Epithelial cell of alveolus of lung (primary cell): ENCODE data around the gene CDK3. TPM values are rescaled to one million over a fixed set of nuclear protein-coding genes. Genes with fewer than 3 reads are reported as not detected.

ENCODE experiments used
- total RNA-seq: library from RNA; depleted of rRNA; stranded (reverse); fragments of >200 nt; gene quantifications from 2 replicates; pipeline ENCODE4 v1.2.1, GENCODE V29; 2015

Gene CDK3
- 0.78 and 3.7 TPM in 2 replicates for total RNA-seq

GRCh38 chr17:76000755-76001521 lies at the start of gene CDK3:
Gene CDK3, plus strand, starts transcription at chr17:76000855. Its CDS starts 571 bp downstream, at chr17:76001426.

GRCh38 chr17:75978938-75979704 lies 21.5 kb upstream of the CDK3 start, which contains the start of the genes ACOX1 and TEN1:
Gene ACOX1, minus strand, starts transcription at chr17:75979166. Its CDS starts 93 bp downstream, at chr17:75979073.
Gene TEN1, plus strand, starts transcription at chr17:75979240. Its CDS starts 6,953 bp downstream, at chr17:75986193.

GRCh38 chr17:76027159-76027839 lies 26.6 kb downstream of the CDK3 start, which contains the start of gene EVPL:
Gene EVPL, minus strand, starts transcription at chr17:76027306. Its CDS starts 108 bp downstream, at chr17:76027198.

Other genes with a start within 250 kb of the CDK3 start
- gene GALK1, start 235.7 kb upstream of the CDK3 start, total RNA-seq, result 51.7 and 54.4 TPM in 2 replicates
- 13.3 and 38.2 TPM in 2 replicates for gene UNK, start 216.0 kb upstream of the CDK3 start, total RNA-seq
- gene UNC13D, start 156.5 kb upstream of the CDK3 start, total RNA-seq, result 0.48 and 4.1 TPM in 2 replicates
- 36.0 and 60.9 TPM in 2 replicates for gene WBP2, start 145.5 kb upstream of the CDK3 start, total RNA-seq
- gene TRIM47, start 122.3 kb upstream of the CDK3 start, total RNA-seq, result 13.4 and 24.3 TPM in 2 replicates
- 27.2 and 30.4 TPM in 2 replicates for gene TRIM65, start 103.9 kb upstream of the CDK3 start, total RNA-seq
- 26.5 and 28.3 TPM in 2 replicates for gene MRPL38, start 96.0 kb upstream of the CDK3 start, total RNA-seq
- gene FBF1, start 59.8 kb upstream of the CDK3 start, total RNA-seq, result 4.4 and 7.1 TPM in 2 replicates
- 25.2 and 25.7 TPM in 2 replicates for gene ACOX1, start 21.7 kb upstream of the CDK3 start, total RNA-seq
- gene TEN1, start 21.6 kb upstream of the CDK3 start, total RNA-seq, result 18.2 and 19.6 TPM in 2 replicates
- gene EVPL, start 26.5 kb downstream of the CDK3 start, total RNA-seq, result 0.16 and 0.26 TPM in 2 replicates
- gene SRP68, start 71.7 kb downstream of the CDK3 start, total RNA-seq, result 32.8 and 53.5 TPM in 2 replicates
- gene GALR2, start 73.9 kb downstream of the CDK3 start, total RNA-seq, result 0.16 TPM in 1 of 2 replicates, not detected in the other
- gene ZACN, start 78.3 kb downstream of the CDK3 start, total RNA-seq, result not detected in 2 replicates
- 39.0 and 57.3 TPM in 2 replicates for gene EXOC7, start 102.9 kb downstream of the CDK3 start, total RNA-seq
- not detected in 2 replicates for gene FOXJ1, start 140.4 kb downstream of the CDK3 start, total RNA-seq
- 1.0 and 2.1 TPM in 2 replicates for gene RNF157, start 239.6 kb downstream of the CDK3 start, total RNA-seq